Measurements from ENCODE around the gene SESN2.

Gene SESN2

DNA sequence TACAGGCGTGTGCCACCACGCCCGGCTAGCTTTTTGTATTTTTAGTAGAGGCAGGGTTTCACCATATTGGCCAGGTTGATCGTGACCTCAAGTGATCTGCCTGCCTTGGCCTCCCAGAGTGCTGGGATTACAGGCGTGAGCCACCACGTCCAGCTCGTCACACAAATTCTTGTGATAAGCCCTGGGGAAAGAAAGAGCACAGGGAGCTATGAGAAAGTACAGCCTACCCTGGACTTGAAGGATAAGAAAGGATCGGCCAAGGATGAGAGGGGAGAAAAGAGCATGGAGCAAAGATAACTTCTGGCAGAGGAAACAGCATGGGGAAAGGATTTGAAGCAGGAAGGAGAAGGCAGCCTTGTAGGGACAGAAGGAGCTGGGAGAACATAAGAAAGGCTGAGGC, 29.2 kb downstream of the SESN2 start:
- TF ChIP-seq ZNF274 (IDR thresholded peaks at IDR 0.05; ENCODE audit: low read depth, low read length), result no peak
- H3K4me3 ChIP-seq (ENCODE audit: low read length), result no peak overlapping the region

DNA sequence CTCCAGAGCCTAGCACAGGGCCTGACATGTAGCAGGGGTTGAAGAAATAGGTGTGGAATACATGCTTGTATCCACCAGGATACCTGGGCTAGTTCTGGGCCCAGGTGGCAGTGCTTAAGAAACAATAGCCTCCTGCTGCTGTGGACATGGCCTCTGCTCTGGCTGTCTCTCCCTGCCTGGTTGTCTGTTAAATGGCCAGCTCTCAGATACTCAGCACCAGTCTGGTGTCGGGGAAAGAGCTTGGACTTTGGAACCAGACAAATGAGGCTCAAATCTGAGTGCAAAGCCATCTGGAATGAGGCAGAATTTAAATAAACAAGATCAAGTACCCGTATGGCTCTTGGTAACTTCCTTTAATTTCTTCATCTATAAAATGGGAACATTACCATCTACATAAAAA, 31.5 kb downstream of the SESN2 start:
- no peak for TF ChIP-seq ZNF274 (IDR thresholded peaks at IDR 0.05; ENCODE audit: low read depth, low read length)
- H3K4me3 ChIP-seq (ENCODE audit: low read length), result no peak overlapping the region

- no peak overlapping the region for H3K4me3 ChIP-seq (ENCODE audit: low read length)
Observed at GRCh38 chr1:28291711-28292110, 32.4 kb downstream of the SESN2 start.

DNA sequence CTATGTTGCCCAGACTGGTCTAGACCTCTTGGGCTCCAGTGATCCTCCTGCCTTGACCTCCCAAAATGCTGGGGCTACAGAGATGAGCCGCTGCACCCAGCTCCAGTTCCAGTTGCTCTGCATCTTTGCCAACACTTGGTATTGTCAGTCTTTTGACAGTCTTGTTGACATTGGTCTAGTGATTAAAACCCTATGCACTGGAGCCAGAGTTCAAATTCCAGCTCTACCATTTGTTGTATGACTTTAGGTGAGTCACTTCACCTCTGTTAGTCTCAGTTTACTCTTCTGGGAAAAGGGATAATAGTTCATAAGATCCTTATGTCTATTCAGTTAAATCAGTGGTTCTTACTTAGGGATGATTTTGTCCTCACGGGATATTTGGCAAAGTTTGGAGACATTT, 36.6 kb downstream of the SESN2 start:
- TF ChIP-seq ZNF274 (IDR thresholded peaks at IDR 0.05; ENCODE audit: low read depth, low read length), result no peak

More at GRCh38 chr1:28291711-28292110, 32.4 kb downstream of the SESN2 start:
- no peak for TF ChIP-seq ZNF274 (IDR thresholded peaks at IDR 0.05; ENCODE audit: low read depth, low read length)

DNA sequence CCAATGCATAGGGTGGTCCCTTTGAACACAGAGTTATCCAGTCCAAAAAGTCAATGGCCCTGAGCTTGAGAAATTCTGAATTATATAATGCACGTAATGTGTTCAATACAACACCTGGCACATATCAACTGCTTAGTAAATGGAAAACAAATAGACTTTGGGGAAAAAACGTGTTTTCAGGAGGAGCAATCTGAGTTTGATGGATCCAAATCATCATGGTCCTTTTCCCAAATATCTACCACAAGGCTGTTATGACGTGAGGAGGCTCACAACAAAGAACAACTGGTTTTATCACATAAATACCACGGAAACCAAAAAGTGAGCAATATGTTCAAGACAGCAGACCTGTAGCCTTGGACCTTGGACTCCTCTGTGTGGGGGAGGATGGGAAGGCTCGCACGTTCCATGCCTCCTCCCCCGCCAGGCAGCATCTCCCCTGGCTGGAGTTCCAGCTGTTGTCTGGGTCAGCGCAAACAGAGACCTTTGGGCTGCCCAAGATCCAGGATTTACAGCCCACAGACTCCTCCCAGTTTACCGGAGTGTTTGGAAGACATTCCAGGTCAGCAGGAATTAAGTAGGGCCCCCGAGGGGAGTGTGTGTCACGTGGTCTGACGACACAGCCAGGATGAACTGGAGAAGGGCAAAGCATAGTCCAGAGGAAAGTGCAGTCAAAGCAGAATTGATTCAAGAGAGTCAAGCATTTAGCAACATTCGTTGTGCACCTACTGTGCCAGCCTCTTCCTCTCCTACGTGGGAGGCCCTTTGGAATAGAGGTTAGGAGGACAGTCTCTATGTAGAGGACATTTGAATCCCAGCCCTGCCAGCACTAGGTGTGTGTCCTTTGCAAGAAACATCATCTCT, 37.3 kb downstream of the SESN2 start:
- TF ChIP-seq ZNF274 (IDR thresholded peaks at IDR 0.05; ENCODE audit: low read depth, low read length), result no peak
- no peak overlapping the region for H3K4me3 ChIP-seq (ENCODE audit: low read length)

More for the DNA sequence above, 36.6 kb downstream of the SESN2 start:
- H3K4me3 ChIP-seq (ENCODE audit: low read length), result no peak overlapping the region

GRCh38 chr1:28297826-28298225, 38.5 kb downstream of the SESN2 start:
- no peak for TF ChIP-seq ZNF274 (IDR thresholded peaks at IDR 0.05; ENCODE audit: low read depth, low read length)

DNA sequence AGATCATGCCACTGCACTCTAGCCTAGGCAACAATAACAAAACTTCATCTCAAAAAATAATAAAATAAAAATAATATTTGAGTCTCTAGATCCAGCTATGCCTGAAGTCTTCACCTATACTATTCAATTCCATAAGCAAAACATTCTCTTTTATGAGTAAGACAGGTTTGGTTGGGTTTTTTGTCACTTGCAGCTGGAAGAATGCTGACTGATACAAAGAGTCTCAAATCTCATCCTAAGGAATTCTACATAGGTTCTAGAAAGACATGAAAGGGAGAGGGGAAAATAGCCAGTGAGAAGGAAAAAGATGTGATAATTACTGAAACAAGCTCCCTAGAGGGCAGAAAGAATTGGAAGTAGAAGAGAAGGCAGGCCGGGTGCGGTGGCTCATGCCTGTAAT, 39.1 kb downstream of the SESN2 start:
- no peak overlapping the region for H3K4me3 ChIP-seq (ENCODE audit: low read length)
- no peak for TF ChIP-seq ZNF274 (IDR thresholded peaks at IDR 0.05; ENCODE audit: low read depth, low read length)

More at GRCh38 chr1:28297826-28298225, 38.5 kb downstream of the SESN2 start:
- no peak overlapping the region for H3K4me3 ChIP-seq (ENCODE audit: low read length)

GRCh38 chr1:28301368-28302174, 42.3 kb downstream of the SESN2 start:
- TF ChIP-seq ZNF274 (IDR thresholded peaks at IDR 0.05; ENCODE audit: low read depth, low read length), result no peak
- no peak overlapping the region for H3K4me3 ChIP-seq (ENCODE audit: low read length)

DNA sequence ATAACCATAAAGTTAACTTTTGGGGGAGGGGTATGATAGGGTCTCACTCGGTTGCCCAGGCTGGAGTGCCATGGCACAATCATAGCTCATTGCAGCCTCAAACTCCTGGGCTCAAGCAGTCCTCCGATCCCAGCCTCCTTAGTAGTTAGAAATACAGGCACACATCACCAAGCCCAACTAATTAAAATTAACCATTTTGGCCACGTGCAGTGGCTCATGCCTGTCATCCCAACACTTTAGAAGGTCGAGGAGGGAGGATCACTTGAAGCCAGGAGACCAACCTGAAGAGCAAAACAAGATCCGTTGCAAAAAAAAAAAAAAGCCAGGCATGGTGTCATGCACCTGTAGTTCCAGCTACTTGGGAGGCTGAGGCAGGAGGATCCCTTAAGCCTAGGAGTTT, 42.9 kb downstream of the SESN2 start:
- no peak for TF ChIP-seq ZNF274 (IDR thresholded peaks at IDR 0.05; ENCODE audit: low read depth, low read length)
- no peak overlapping the region for H3K4me3 ChIP-seq (ENCODE audit: low read length)

GRCh38 chr1:28306301-28306949, 47.1 kb downstream of the SESN2 start:
- TF ChIP-seq ZNF274 (IDR thresholded peaks at IDR 0.05; ENCODE audit: low read depth, low read length), result no peak
- H3K4me3 ChIP-seq (ENCODE audit: low read length), result no peak overlapping the region

DNA sequence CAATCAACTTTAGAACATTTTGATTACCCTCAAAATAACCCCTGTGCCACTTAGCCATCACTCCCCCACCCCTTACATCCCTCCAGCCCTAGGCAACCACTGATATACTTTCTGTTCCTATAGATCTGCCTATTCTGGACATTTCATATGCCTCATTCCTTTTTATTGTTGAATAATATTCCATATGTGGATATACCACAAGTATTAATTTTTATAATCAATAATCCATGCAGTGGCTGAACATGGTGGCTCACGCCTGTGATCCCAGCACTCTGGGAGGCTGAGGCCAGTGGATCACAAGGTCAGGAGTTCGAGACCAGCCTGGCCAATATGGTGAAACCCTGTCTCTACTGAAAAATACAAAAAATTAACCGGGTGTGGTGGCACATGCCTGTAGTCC, 49.4 kb downstream of the SESN2 start:
- no peak for TF ChIP-seq ZNF274 (IDR thresholded peaks at IDR 0.05; ENCODE audit: low read depth, low read length)
- no peak overlapping the region for H3K4me3 ChIP-seq (ENCODE audit: low read length)

- no peak for TF ChIP-seq ZNF274 (IDR thresholded peaks at IDR 0.05; ENCODE audit: low read depth, low read length)
Observed at GRCh38 chr1:28309702-28310101, 50.4 kb downstream of the SESN2 start.

GRCh38 chr1:28313702-28314546, 54.6 kb downstream of the SESN2 start:
- TF ChIP-seq ZNF274 (IDR thresholded peaks at IDR 0.05; ENCODE audit: low read depth, low read length), result no peak
- no peak overlapping the region for H3K4me3 ChIP-seq (ENCODE audit: low read length)

More at GRCh38 chr1:28309702-28310101, 50.4 kb downstream of the SESN2 start:
- H3K4me3 ChIP-seq (ENCODE audit: low read length), result no peak overlapping the region

Measured in GM08714 (cell line).